Heart right ventricle (tissue), 16 donors: ENCODE results near the gene BMAL1. TPM values are rescaled to one million over a fixed set of nuclear protein-coding genes. Genes with fewer than 3 reads are reported as not detected.
"Not testable (repeated sequence)": the region's sequence is repeated elsewhere in the genome, so short reads cannot be mapped to it uniquely, and the experiment has no call there.

Experiments used
- ATAC-seq, 8 donors: fragments of 200-7000 bp; cut with Tn5 transposase; one replicate each; pipeline ENCODE4 v1.9.1; 2020; ENCODE audit warnings: mild to moderate bottlenecking in 8 of 8, moderate library complexity in 8 of 8, moderate number of reproducible peaks in 1 of 8
- DNase-seq, 2 donors: peaks; one replicate each; pipeline ENCODE4 v3.0.0-alpha.2; 2020
- H3K27ac ChIP-seq, 10 donors: fragments of 200-600 bp; sonication (generic) in 2 of 10; one replicate each; pipeline versions ENCODE4 v1.5.0 to v1.8.0; 2020 to 2022; ENCODE audit warnings: mild to moderate bottlenecking in 3 of 10
- H3K27me3 ChIP-seq, 7 donors: fragments of 200-600 bp; one replicate each; pipeline ENCODE4 v1.8.0; 2021 to 2022; ENCODE audit warnings: mild to moderate bottlenecking in 2 of 7
- H3K36me3 ChIP-seq, 9 donors: fragments of 200-600 bp; sonication (generic) in 1 of 9; one replicate each; pipeline versions ENCODE4 v1.5.0 to v1.8.0; 2020 to 2022; ENCODE audit warnings: mild to moderate bottlenecking in 2 of 9
- H3K4me1 ChIP-seq, 9 donors: fragments of 200-600 bp; sonication (generic) in 1 of 9; one replicate each; pipeline versions ENCODE4 v1.5.0 to v1.8.0; 2020 to 2022; ENCODE audit warnings: mild to moderate bottlenecking in 4 of 9
- H3K4me3 ChIP-seq, 10 donors: fragments of 200-600 bp; sonication (generic) in 2 of 10; one replicate each; pipeline versions ENCODE4 v1.5.0 to v1.8.0; 2020 to 2022; ENCODE audit warnings: mild to moderate bottlenecking in 7 of 10, moderate library complexity in 2 of 10
- H3K9me3 ChIP-seq, 11 donors: fragments of 200-600 bp in 10 of 11; sonication (generic) in 2 of 11; one replicate each; pipeline versions ENCODE4 v1.5.0 to v1.8.0; 2013 to 2022; ENCODE audit warnings: mild to moderate bottlenecking in 2 of 11, control low read depth in 1 of 11, moderate library complexity in 1 of 11
- CTCF ChIP-seq, 9 donors: fragments of 200-600 bp; sonication (generic) in 2 of 9; IDR thresholded peaks; one replicate each; pipeline versions ENCODE4 v1.5.0 to v1.8.0; 2021 to 2022; ENCODE audit warnings: antibody characterized with exemption in 9 of 9, mild to moderate bottlenecking in 5 of 9, moderate library complexity in 1 of 9
- WGBS, 2 donors: extraction: QIAGEN DNeasy Blood & Tissue Kit; methylation state at CpG; one replicate each; pipeline ENCODE4 v1.1.7; 2013; ENCODE audit warnings: inconsistent platforms in 1 of 2; 5-methylcytosine and 5-hydroxymethylcytosine counted together
- intact Hi-C, 10 donors: fragments of 100-400 bp; cut with DNase I; formaldehyde crosslinking; loops; one replicate each; pipeline versions ENCODE4 v1.11.1 to v1.14.2; 2022
- polyA plus RNA-seq, 2 donors: library from polyadenylated mRNA; stranded (reverse); fragments of 200-250 nt; gene quantifications; one replicate each; pipeline ENCODE4 v1.2.3, GENCODE V29; 2013
- total RNA-seq, 10 donors: library from RNA; stranded (reverse); fragmentation: NEBNext Ultra II Directional in 3 of 10; extraction: Animal tissue kit (Norgen Biotek cat#: 25700) in 3 of 10; gene quantifications; one replicate each; pipeline versions ENCODE4 v1.2.1 to v1.2.4, GENCODE V29; 2021 to 2023
- donor health status: Arrhythmogenic right ventricular cardiomyopathy.
- donor health status: ischemic (EF 13 %, LVEDD 7.1; RV severe dilation, severe dysfunction).
- donor health status: healthy with polysubstance abuse.
- donor health status: DM: no; HTN: yes; CAD: no.
- donor health status: DM: no; HTN: no; CAD: no.
- donor health status: ischemic (EF 25% LVEDD 6.9; RV normal size, moderate dysfunction).
- donor health status: ischemic (EF 25% LVEDD 5.7; RV mildly dilated, moderate dysfunction).
- donor health status: healthy.
- donor health status: DM: yes; HTN: yes; CAD: no.
- donor health status: Ischemic cardiomyopathy.
- donor health status: ischemic (EF 35%, LVEDD 5.7; RV mildly dilated, moderate dysfunction).
- donor health status: nonischemic (EF 11% LVEDD 7.7; RV severe dilation, severe dysfunction).
- donor health status: DM: yes; HTN: yes; CAD: no.
- donor health status: PGD.
- donor health status: ischemic (EF 29% LVEDD 5.4; RV normal size, mild dysfunction).
- donor health status: nonischemic (EF 23%, LVEDD 6.1; RV moderate dilation, normal function).

The BMAL1 gene
- total and polyA plus RNA-seq, 12 donors: 2.9 to 19.9 (median 10.2) TPM

GRCh38 chr11:13434247-13435205 is 156.9 kb downstream of the BMAL1 start:
- Histone ChIP-seq H3K4me1 (peaks cover 0 to 16% (median 10%) of the 10 kb centered on the region in 9 donors), H3K27ac (no peak overlapping the region), H3K4me3 (no peak overlapping the region), H3K27me3 (no peaks in the 10 kb centered on the region), H3K9me3 (peaks cover 0 to 4% (median 0%) of the 10 kb centered on the region in 11 donors), H3K36me3 (peaks cover 0 to 4% (median 0%) of the 10 kb centered on the region in 9 donors)
- intact Hi-C loops: no loop called here
- WGBS, 2 donors: 96 to 97% methylated on average over 6 of the region's 6 CpGs
- no peak for DNase-seq
- TF ChIP-seq CTCF (IDR thresholded peaks at IDR 0.05): no peak
- ATAC-seq: no peak

GRCh38 chr11:13436836-13437235 is 159.2 kb downstream of the BMAL1 start:
- WGBS, 2 donors: 92 to 98% methylated on average over 7 of the region's 7 CpGs

More at GRCh38 chr11:13436836-13437235, 159.2 kb downstream of the BMAL1 start:
- ATAC-seq, intact Hi-C loops, H3K9me3 ChIP-seq, DNase-seq, H3K27ac ChIP-seq, H3K4me3 ChIP-seq, H3K27me3 ChIP-seq, H3K36me3 ChIP-seq: not testable (repeated sequence)
- H3K4me1 ChIP-seq: peaks cover 0 to 29% (median 24%) of the 10 kb centered on the region in 9 donors

Other genes starting within 250 kb of the BMAL1 start
- 10 to 100 TPM; 20.6 to 36.5 (median 24.4) TPM for gene BTBD10, start 185.4 kb downstream of the BMAL1 start, total RNA-seq
- gene BTBD10, start 185.4 kb downstream of the BMAL1 start, polyA plus RNA-seq: 10 to 100 TPM in 1 of 2 donors, 1 to 10 TPM in 1; 6.8 to 19.7 TPM
- not detected for gene PTH, start 218.2 kb downstream of the BMAL1 start, total RNA-seq
- not detected for gene PTH, start 218.2 kb downstream of the BMAL1 start, polyA plus RNA-seq